Testis (tissue), 2 donors: ENCODE results near the gene SERPIND1.

Source experiments
- POLR2A ChIP-seq: fragments of 450-650 bp; IDR thresholded peaks from one replicate; pipeline ENCODE4 v1.6.1; 2017; ENCODE audit warnings: antibody characterized with exemption, mild to moderate bottlenecking, moderate library complexity
- TF ChIP-seq, protein P1 (sequence below), 3 experiments: fragments of 450-650 bp in 2 of 3; fragments of 200-600 bp in 1 of 3; sonication (generic) in 1 of 3; IDR thresholded peaks; one replicate each; pipeline ENCODE4 v1.5.1; 2016 to 2019; ENCODE audit warnings: antibody characterized with exemption in 3 of 3, mild to moderate bottlenecking in 2 of 3, moderate library complexity in 1 of 3

DNA sequence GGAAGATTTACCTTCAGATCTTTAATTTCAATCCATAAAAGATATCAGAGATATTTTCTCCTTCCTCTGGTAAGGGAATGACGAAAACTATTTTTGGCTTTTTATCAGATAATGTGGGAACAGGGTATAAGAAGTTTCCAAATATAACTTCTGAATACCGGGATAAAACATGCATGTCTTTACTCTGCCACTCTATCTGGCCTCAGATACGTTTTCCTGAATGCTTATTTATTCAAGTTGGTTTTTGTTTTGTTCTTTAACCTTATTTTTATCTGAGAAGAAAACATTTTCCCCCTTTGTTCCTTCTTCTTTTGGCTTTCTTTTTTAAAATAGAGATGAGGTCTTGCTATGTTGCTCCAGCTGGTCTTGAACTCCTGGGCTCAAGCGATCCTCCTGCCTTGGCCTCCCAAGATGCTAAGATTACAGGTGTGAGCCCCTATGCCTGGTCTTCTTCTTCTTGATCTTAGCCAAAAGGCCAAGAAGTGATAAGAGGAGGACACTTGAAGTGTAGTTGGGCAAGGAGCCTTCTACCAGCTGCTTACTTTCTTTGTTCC, 1.5 kb downstream of the SERPIND1 start:
- no peak for TF ChIP-seq POLR2A
- TF ChIP-seq, protein P1, sequence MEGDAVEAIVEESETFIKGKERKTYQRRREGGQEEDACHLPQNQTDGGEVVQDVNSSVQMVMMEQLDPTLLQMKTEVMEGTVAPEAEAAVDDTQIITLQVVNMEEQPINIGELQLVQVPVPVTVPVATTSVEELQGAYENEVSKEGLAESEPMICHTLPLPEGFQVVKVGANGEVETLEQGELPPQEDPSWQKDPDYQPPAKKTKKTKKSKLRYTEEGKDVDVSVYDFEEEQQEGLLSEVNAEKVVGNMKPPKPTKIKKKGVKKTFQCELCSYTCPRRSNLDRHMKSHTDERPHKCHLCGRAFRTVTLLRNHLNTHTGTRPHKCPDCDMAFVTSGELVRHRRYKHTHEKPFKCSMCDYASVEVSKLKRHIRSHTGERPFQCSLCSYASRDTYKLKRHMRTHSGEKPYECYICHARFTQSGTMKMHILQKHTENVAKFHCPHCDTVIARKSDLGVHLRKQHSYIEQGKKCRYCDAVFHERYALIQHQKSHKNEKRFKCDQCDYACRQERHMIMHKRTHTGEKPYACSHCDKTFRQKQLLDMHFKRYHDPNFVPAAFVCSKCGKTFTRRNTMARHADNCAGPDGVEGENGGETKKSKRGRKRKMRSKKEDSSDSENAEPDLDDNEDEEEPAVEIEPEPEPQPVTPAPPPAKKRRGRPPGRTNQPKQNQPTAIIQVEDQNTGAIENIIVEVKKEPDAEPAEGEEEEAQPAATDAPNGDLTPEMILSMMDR (IDR thresholded peaks at IDR 0.05): no peak
